ENCODE data around the gene HRH4.

The HRH4 gene

GRCh38 chr18:24474406-24474805, 14.0 kb downstream of the HRH4 start:
- Histone ChIP-seq H3K9me3 (ENCODE audit: control extremely low read depth in 1 of 5, control insufficient read depth in 4 of 5, insufficient read depth in 2 of 5, low read depth in 1 of 5, low read length in 4 of 5) (no peaks in the 10 kb centered on the region), H3K27me3 (replicated peaks in 2 of 5; ENCODE audit: control insufficient read depth in 4 of 5, insufficient read depth in 5 of 5, low read length in 4 of 5) (no peaks in the 10 kb centered on the region), H3K4me1 (ENCODE audit: control extremely low read depth in 1 of 4, control insufficient read depth in 4 of 4, insufficient read depth in 4 of 4, low read length in 3 of 4) (no peaks in the 10 kb centered on the region), H3K36me3 (ENCODE audit: control insufficient read depth in 4 of 4, insufficient read depth in 4 of 4, low read length in 3 of 4) (peaks cover 0 to 3% (median 0%) of the 10 kb centered on the region in 4 experiments), H3K4me3 (ENCODE audit: control insufficient read depth in 1 of 7, extremely low read depth in 1 of 7, insufficient read depth in 4 of 7, low read depth in 2 of 7, low read length in 6 of 7) (no peak overlapping the region), H3K27ac (ENCODE audit: insufficient read depth in 1 of 2, low read depth in 1 of 2, low read length in 2 of 2, poor library complexity in 1 of 2, severe bottlenecking in 2 of 2) (no peak overlapping the region)
- WGBS (ENCODE audit: insufficient coverage), result no CpG with 5 or more reads among the region's 2 CpGs
- CTCF ChIA-PET, result interaction anchor here (1.3 to 1.4 kb wide), 2 partner anchors 11 to 16 kb away, joined by 3 to 6 read pairs; no protein-coding TSS in a partner anchor
- DNase-seq, result no peak
- POLR2A ChIA-PET, result interaction anchor here (0.6 kb wide), 1 partner anchor 12 kb away, joined by 3 read pairs; no protein-coding TSS in a partner anchor

GRCh38 chr18:24475926-24476589, 15.6 kb downstream of the HRH4 start:
- 100% methylated on average over 1 of the region's 6 CpGs for WGBS (ENCODE audit: insufficient coverage)
- Histone ChIP-seq H3K27ac (ENCODE audit: insufficient read depth in 1 of 2, low read depth in 1 of 2, low read length in 2 of 2, poor library complexity in 1 of 2, severe bottlenecking in 2 of 2) (no peak overlapping the region), H3K9me3 (ENCODE audit: control extremely low read depth in 1 of 5, control insufficient read depth in 4 of 5, insufficient read depth in 2 of 5, low read depth in 1 of 5, low read length in 4 of 5) (peaks cover 0 to 5% (median 0%) of the 10 kb centered on the region in 5 experiments), H3K27me3 (replicated peaks in 2 of 5; ENCODE audit: control insufficient read depth in 4 of 5, insufficient read depth in 5 of 5, low read length in 4 of 5) (no peaks in the 10 kb centered on the region), H3K4me3 (ENCODE audit: control insufficient read depth in 1 of 7, extremely low read depth in 1 of 7, insufficient read depth in 4 of 7, low read depth in 2 of 7, low read length in 6 of 7) (no peak overlapping the region), H3K4me1 (ENCODE audit: control extremely low read depth in 1 of 4, control insufficient read depth in 4 of 4, insufficient read depth in 4 of 4, low read length in 3 of 4) (no peaks in the 10 kb centered on the region), H3K36me3 (ENCODE audit: control insufficient read depth in 4 of 4, insufficient read depth in 4 of 4, low read length in 3 of 4) (peaks cover 0 to 3% (median 0%) of the 10 kb centered on the region in 4 experiments)
- CTCF ChIA-PET, result no interaction called here
- POLR2A ChIA-PET, result no interaction called here
- DNase-seq, result no peak

- peaks cover 0 to 3% (median 0%) of the 10 kb centered on the region in 4 experiments for H3K36me3 ChIP-seq (ENCODE audit: control insufficient read depth in 4 of 4, insufficient read depth in 4 of 4, low read length in 3 of 4)
- ChIA-PET CTCF (no interaction called here), POLR2A (no interaction called here)
- no peak overlapping the region for H3K27ac ChIP-seq (ENCODE audit: insufficient read depth in 1 of 2, low read depth in 1 of 2, low read length in 2 of 2, poor library complexity in 1 of 2, severe bottlenecking in 2 of 2)
- H3K27me3 ChIP-seq (replicated peaks in 2 of 5; ENCODE audit: control insufficient read depth in 4 of 5, insufficient read depth in 5 of 5, low read length in 4 of 5), result no peaks in the 10 kb centered on the region
- WGBS (ENCODE audit: insufficient coverage), result 44% methylated on average over 1 of the region's 7 CpGs
- no peak for DNase-seq
- H3K4me1 ChIP-seq (ENCODE audit: control extremely low read depth in 1 of 4, control insufficient read depth in 4 of 4, insufficient read depth in 4 of 4, low read length in 3 of 4), result no peaks in the 10 kb centered on the region
- H3K9me3 ChIP-seq (ENCODE audit: control extremely low read depth in 1 of 5, control insufficient read depth in 4 of 5, insufficient read depth in 2 of 5, low read depth in 1 of 5, low read length in 4 of 5), result peaks cover 0 to 5% (median 0%) of the 10 kb centered on the region in 5 experiments
- H3K4me3 ChIP-seq (ENCODE audit: control insufficient read depth in 1 of 7, extremely low read depth in 1 of 7, insufficient read depth in 4 of 7, low read depth in 2 of 7, low read length in 6 of 7), result no peak overlapping the region
These were observed 18.9 kb downstream of the HRH4 start for GRCh38 chr18:24479371-24479770.

GRCh38 chr18:24482821-24483220, 22.4 kb downstream of the HRH4 start:
- Histone ChIP-seq H3K36me3 (ENCODE audit: control insufficient read depth in 4 of 4, insufficient read depth in 4 of 4, low read length in 3 of 4) (no peaks in the 10 kb centered on the region), H3K4me3 (ENCODE audit: control insufficient read depth in 1 of 7, extremely low read depth in 1 of 7, insufficient read depth in 4 of 7, low read depth in 2 of 7, low read length in 6 of 7) (no peak overlapping the region), H3K4me1 (ENCODE audit: control extremely low read depth in 1 of 4, control insufficient read depth in 4 of 4, insufficient read depth in 4 of 4, low read length in 3 of 4) (peaks cover 0 to 1% (median under 1%) of the 10 kb centered on the region in 4 experiments), H3K27ac (ENCODE audit: insufficient read depth in 1 of 2, low read depth in 1 of 2, low read length in 2 of 2, poor library complexity in 1 of 2, severe bottlenecking in 2 of 2) (no peak overlapping the region), H3K9me3 (ENCODE audit: control extremely low read depth in 1 of 5, control insufficient read depth in 4 of 5, insufficient read depth in 2 of 5, low read depth in 1 of 5, low read length in 4 of 5) (peaks cover 0 to 5% (median 0%) of the 10 kb centered on the region in 5 experiments), H3K27me3 (replicated peaks in 2 of 5; ENCODE audit: control insufficient read depth in 4 of 5, insufficient read depth in 5 of 5, low read length in 4 of 5) (no peaks in the 10 kb centered on the region)
- WGBS (ENCODE audit: insufficient coverage), result 100% methylated on average over 1 of the region's 5 CpGs
- DNase-seq, result no peak
- ChIA-PET POLR2A (no interaction called here), CTCF (interaction anchor here (0.7 to 8.4 kb wide), 5 partner anchors 34 to 244 kb away, joined by 3 to 80 read pairs (median 5); no protein-coding TSS in a partner anchor)

- no peak overlapping the region for H3K27ac ChIP-seq (ENCODE audit: insufficient read depth in 1 of 2, low read depth in 1 of 2, low read length in 2 of 2, poor library complexity in 1 of 2, severe bottlenecking in 2 of 2)
- H3K4me3 ChIP-seq (ENCODE audit: control insufficient read depth in 1 of 7, extremely low read depth in 1 of 7, insufficient read depth in 4 of 7, low read depth in 2 of 7, low read length in 6 of 7), result no peak overlapping the region
- no peaks in the 10 kb centered on the region for H3K27me3 ChIP-seq (replicated peaks in 2 of 5; ENCODE audit: control insufficient read depth in 4 of 5, insufficient read depth in 5 of 5, low read length in 4 of 5)
- DNase-seq, result no peak
- no peaks in the 10 kb centered on the region for H3K36me3 ChIP-seq (ENCODE audit: control insufficient read depth in 4 of 4, insufficient read depth in 4 of 4, low read length in 3 of 4)
- H3K4me1 ChIP-seq (ENCODE audit: control extremely low read depth in 1 of 4, control insufficient read depth in 4 of 4, insufficient read depth in 4 of 4, low read length in 3 of 4), result peaks cover 0 to 11% (median 8%) of the 10 kb centered on the region in 4 experiments
- 100% methylated on average over 1 of the region's 3 CpGs for WGBS (ENCODE audit: insufficient coverage)
- POLR2A ChIA-PET, result no interaction called here
- CTCF ChIA-PET, result interaction anchor here (0.5 to 8.4 kb wide), 16 partner anchors 8 to 238 kb away, joined by 3 to 80 read pairs (median 4); no protein-coding TSS in a partner anchor
- peaks cover 0 to 2% (median 0%) of the 10 kb centered on the region in 5 experiments for H3K9me3 ChIP-seq (ENCODE audit: control extremely low read depth in 1 of 5, control insufficient read depth in 4 of 5, insufficient read depth in 2 of 5, low read depth in 1 of 5, low read length in 4 of 5)
These were observed 25.2 kb downstream of the HRH4 start for GRCh38 chr18:24485681-24486080.

GRCh38 chr18:24486684-24487083, 26.2 kb downstream of the HRH4 start:
- ChIA-PET POLR2A (no interaction called here), CTCF (interaction anchor here (0.8 to 8.4 kb wide), 11 partner anchors 9 to 1341 kb away, joined by 3 to 80 read pairs (median 5); no protein-coding TSS in a partner anchor)
- Histone ChIP-seq H3K4me1 (ENCODE audit: control extremely low read depth in 1 of 4, control insufficient read depth in 4 of 4, insufficient read depth in 4 of 4, low read length in 3 of 4) (peaks cover 0 to 11% (median 8%) of the 10 kb centered on the region in 4 experiments), H3K27ac (ENCODE audit: insufficient read depth in 1 of 2, low read depth in 1 of 2, low read length in 2 of 2, poor library complexity in 1 of 2, severe bottlenecking in 2 of 2) (no peak overlapping the region), H3K27me3 (replicated peaks in 2 of 5; ENCODE audit: control insufficient read depth in 4 of 5, insufficient read depth in 5 of 5, low read length in 4 of 5) (no peaks in the 10 kb centered on the region), H3K9me3 (ENCODE audit: control extremely low read depth in 1 of 5, control insufficient read depth in 4 of 5, insufficient read depth in 2 of 5, low read depth in 1 of 5, low read length in 4 of 5) (no peaks in the 10 kb centered on the region), H3K36me3 (ENCODE audit: control insufficient read depth in 4 of 4, insufficient read depth in 4 of 4, low read length in 3 of 4) (no peaks in the 10 kb centered on the region), H3K4me3 (ENCODE audit: control insufficient read depth in 1 of 7, extremely low read depth in 1 of 7, insufficient read depth in 4 of 7, low read depth in 2 of 7, low read length in 6 of 7) (no peak overlapping the region)
- WGBS (ENCODE audit: insufficient coverage), result 50% methylated on average over 9 of the region's 9 CpGs
- peak in 2 of 3 donors; percentile 11 to 13 for DNase-seq

GRCh38 chr18:24488824-24489493, 28.5 kb downstream of the HRH4 start:
- no peaks in the 10 kb centered on the region for H3K9me3 ChIP-seq (ENCODE audit: control extremely low read depth in 1 of 5, control insufficient read depth in 4 of 5, insufficient read depth in 2 of 5, low read depth in 1 of 5, low read length in 4 of 5)
- no peak overlapping the region for H3K27ac ChIP-seq (ENCODE audit: insufficient read depth in 1 of 2, low read depth in 1 of 2, low read length in 2 of 2, poor library complexity in 1 of 2, severe bottlenecking in 2 of 2)
- no peaks in the 10 kb centered on the region for H3K27me3 ChIP-seq (replicated peaks in 2 of 5; ENCODE audit: control insufficient read depth in 4 of 5, insufficient read depth in 5 of 5, low read length in 4 of 5)
- no CpG with 5 or more reads among the region's 7 CpGs for WGBS (ENCODE audit: insufficient coverage)
- no peaks in the 10 kb centered on the region for H3K36me3 ChIP-seq (ENCODE audit: control insufficient read depth in 4 of 4, insufficient read depth in 4 of 4, low read length in 3 of 4)
- ChIA-PET CTCF (interaction anchor here (0.7 to 8.4 kb wide), 38 partner anchors 9 to 845 kb away, joined by 3 to 80 read pairs (median 4); no protein-coding TSS in a partner anchor), POLR2A (interaction anchor here (0.7 kb wide), 1 partner anchor 42 kb away, joined by 3 read pairs; no protein-coding TSS in a partner anchor)
- DNase-seq, result peak; percentile 57 to 76 (median 71)
- no peak overlapping the region for H3K4me3 ChIP-seq (ENCODE audit: control insufficient read depth in 1 of 7, extremely low read depth in 1 of 7, insufficient read depth in 4 of 7, low read depth in 2 of 7, low read length in 6 of 7)
- peaks cover 0 to 14% (median 12%) of the 10 kb centered on the region in 4 experiments for H3K4me1 ChIP-seq (ENCODE audit: control extremely low read depth in 1 of 4, control insufficient read depth in 4 of 4, insufficient read depth in 4 of 4, low read length in 3 of 4)
